ENCODE measurements around the gene MATCAP1.

- no peak for TF ChIP-seq CTCF (IDR thresholded peaks at IDR 0.05; ENCODE audit: borderline replicate concordance, extremely low read depth, low read length, poor library complexity, severe bottlenecking)
- TF ChIP-seq EZH2 (IDR thresholded peaks at IDR 0.05; ENCODE audit: borderline replicate concordance, low read depth, low read length, severe bottlenecking): no peak
Observed at GRCh38 chr16:67173323-67173722, 10.4 kb downstream of the MATCAP1 start.
